Neural cell (in vitro differentiated cells): ENCODE data around the gene TRIM9.

Experiments used
- RAD21 ChIP-seq: fragments of 450-650 bp; conservative IDR thresholded peaks from 2 replicates; pipeline ENCODE4 v1.6.1; 2014; ENCODE audit warnings: antibody characterized with exemption, mild to moderate bottlenecking, moderate library complexity
- TF ChIP-seq, protein P1 (sequence below): fragments of 450-650 bp; IDR thresholded peaks from 2 replicates; pipeline ENCODE4 v1.5.1; 2014; ENCODE audit warnings: antibody characterized with exemption, mild to moderate bottlenecking, moderate library complexity; ENCODE audit not compliant: poor library complexity, severe bottlenecking

DNA sequence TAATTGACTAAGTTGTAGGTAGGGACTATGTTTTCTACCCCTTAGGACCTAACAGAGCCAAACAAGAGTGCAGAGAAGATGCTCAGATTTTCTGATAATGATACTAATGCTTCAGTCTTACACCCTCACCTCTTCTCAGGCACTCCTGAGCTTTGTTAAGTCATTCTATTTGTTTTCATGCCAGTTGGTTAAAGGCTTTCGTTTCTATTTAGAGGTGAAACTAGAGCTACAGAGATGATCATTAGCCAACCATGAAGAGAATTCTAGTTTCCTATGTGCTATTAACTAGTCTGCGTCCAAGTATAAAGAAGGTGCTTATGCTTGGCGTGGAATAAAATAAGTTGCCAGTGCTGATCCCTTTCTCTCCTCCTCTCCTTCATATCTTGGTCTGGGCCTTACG lies 116.0 kb downstream of the TRIM9 start:
- TF ChIP-seq, protein P1, sequence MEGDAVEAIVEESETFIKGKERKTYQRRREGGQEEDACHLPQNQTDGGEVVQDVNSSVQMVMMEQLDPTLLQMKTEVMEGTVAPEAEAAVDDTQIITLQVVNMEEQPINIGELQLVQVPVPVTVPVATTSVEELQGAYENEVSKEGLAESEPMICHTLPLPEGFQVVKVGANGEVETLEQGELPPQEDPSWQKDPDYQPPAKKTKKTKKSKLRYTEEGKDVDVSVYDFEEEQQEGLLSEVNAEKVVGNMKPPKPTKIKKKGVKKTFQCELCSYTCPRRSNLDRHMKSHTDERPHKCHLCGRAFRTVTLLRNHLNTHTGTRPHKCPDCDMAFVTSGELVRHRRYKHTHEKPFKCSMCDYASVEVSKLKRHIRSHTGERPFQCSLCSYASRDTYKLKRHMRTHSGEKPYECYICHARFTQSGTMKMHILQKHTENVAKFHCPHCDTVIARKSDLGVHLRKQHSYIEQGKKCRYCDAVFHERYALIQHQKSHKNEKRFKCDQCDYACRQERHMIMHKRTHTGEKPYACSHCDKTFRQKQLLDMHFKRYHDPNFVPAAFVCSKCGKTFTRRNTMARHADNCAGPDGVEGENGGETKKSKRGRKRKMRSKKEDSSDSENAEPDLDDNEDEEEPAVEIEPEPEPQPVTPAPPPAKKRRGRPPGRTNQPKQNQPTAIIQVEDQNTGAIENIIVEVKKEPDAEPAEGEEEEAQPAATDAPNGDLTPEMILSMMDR = no peak
- no peak for TF ChIP-seq RAD21
